MM.1S (cell line): ENCODE data around the gene VAX1.

ENCODE experiments used
- DNase-seq: peaks from one replicate; pipeline ENCODE4 v3.0.0-alpha.2; 2015
- H2AFZ ChIP-seq: fragments of 300-600 bp; sonication (generic); 2 replicates; pipeline ENCODE4 v1.6.0; 2016; ENCODE audit warnings: antibody characterized with exemption, low read length
- H3F3A ChIP-seq: fragments of 300-600 bp; sonication (generic); 2 replicates; pipeline ENCODE4 v1.6.1; 2016; ENCODE audit warnings: mild to moderate bottlenecking, antibody characterized with exemption, low read length, moderate library complexity, mixed read lengths; ENCODE audit not compliant: insufficient read depth
- H3K27ac ChIP-seq: fragments of 300-600 bp; sonication (generic); 2 replicates; pipeline ENCODE4 v1.5.1; 2016; ENCODE audit warnings: mild to moderate bottlenecking, low read length
- H3K27me3 ChIP-seq: fragments of 300-600 bp; sonication (generic); replicated peaks from 2 replicates; pipeline ENCODE4 v1.6.0; 2016; ENCODE audit warnings: low read length; ENCODE audit not compliant: insufficient read depth
- H3K36me3 ChIP-seq: fragments of 300-600 bp; sonication (generic); replicated peaks from 2 replicates; pipeline ENCODE4 v1.6.1; 2016; ENCODE audit warnings: mild to moderate bottlenecking, low read length, mixed read lengths; ENCODE audit not compliant: insufficient read depth
- H3K4me1 ChIP-seq: fragments of 300-600 bp; sonication (generic); 2 replicates; pipeline ENCODE4 v1.6.1; 2016; ENCODE audit warnings: low read length, mixed read lengths
- H3K4me2 ChIP-seq: fragments of 300-600 bp; sonication (generic); 2 replicates; pipeline ENCODE4 v1.6.0; 2016; ENCODE audit warnings: low read depth, low read length
- H3K4me3 ChIP-seq: fragments of 300-600 bp; sonication (generic); 2 replicates; pipeline ENCODE4 v1.5.1; 2016; ENCODE audit warnings: low read length, mixed read lengths
- H3K79me2 ChIP-seq: fragments of 300-600 bp; sonication (generic); 2 replicates; pipeline ENCODE4 v1.6.1; 2016; ENCODE audit warnings: mixed run types, low read length, mixed read lengths
- H3K9ac ChIP-seq: fragments of 300-600 bp; sonication (generic); 2 replicates; pipeline ENCODE4 v1.6.1; 2016; ENCODE audit warnings: low read length, mixed read lengths
- H3K9me2 ChIP-seq: fragments of 300-600 bp; sonication (generic); replicated peaks from 2 replicates; pipeline ENCODE4 v1.6.1; 2016; ENCODE audit warnings: mild to moderate bottlenecking, low read length, mixed read lengths; ENCODE audit not compliant: insufficient read depth
- H3K9me3 ChIP-seq: fragments of 300-600 bp; sonication (generic); replicated peaks from 2 replicates; pipeline ENCODE4 v1.6.1; 2016; ENCODE audit warnings: mild to moderate bottlenecking, low read length, mixed read lengths; ENCODE audit not compliant: insufficient read depth
- H4K20me1 ChIP-seq: fragments of 300-600 bp; sonication (generic); 2 replicates; pipeline ENCODE4 v1.6.1; 2016; ENCODE audit warnings: mild to moderate bottlenecking, low read length, moderate library complexity, mixed read lengths; ENCODE audit not compliant: insufficient read depth
- CTCF ChIP-seq: fragments of 300-600 bp; sonication (generic); IDR thresholded peaks from 2 replicates; pipeline ENCODE4 v1.5.1; 2016; ENCODE audit warnings: antibody characterized with exemption, low read length, mixed read lengths
- EZH2 ChIP-seq: fragments of 300-600 bp; sonication (generic); optimal IDR thresholded peaks from 2 replicates; pipeline ENCODE3; 2017; ENCODE audit warnings: low read depth, mild to moderate bottlenecking, antibody characterized with exemption, low read length, mixed read lengths
- EZH2phosphoT487 ChIP-seq: fragments of 300-600 bp; sonication (generic); IDR thresholded peaks from 2 replicates; pipeline ENCODE4 v1.6.1; 2018; ENCODE audit warnings: antibody characterized with exemption, low read length

Gene VAX1

GRCh38 chr10:117170244-117170643 is 32.2 kb upstream of the VAX1 start:
- H3K4me3 ChIP-seq = no peak overlapping the region
- H4K20me1 ChIP-seq = no peaks in the 10 kb centered on the region

GRCh38 chr10:117169480-117169879 is 31.4 kb upstream of the VAX1 start:
- H4K20me1 ChIP-seq = no peaks in the 10 kb centered on the region
- H3K4me3 ChIP-seq = no peak overlapping the region
- H3F3A ChIP-seq = no peaks in the 10 kb centered on the region
- H2AFZ ChIP-seq = no peak overlapping the region
- H3K9me3 ChIP-seq = no peaks in the 10 kb centered on the region
- peaks cover 34% of the 10 kb centered on the region for H3K27me3 ChIP-seq
- no peak for TF ChIP-seq EZH2
- TF ChIP-seq EZH2phosphoT487 = no peak
- no peak for TF ChIP-seq CTCF
- H3K36me3 ChIP-seq = no peaks in the 10 kb centered on the region
- no peak overlapping the region for H3K9ac ChIP-seq
- H3K9me2 ChIP-seq = no peaks in the 10 kb centered on the region
- H3K27ac ChIP-seq = no peak overlapping the region
- H3K4me1 ChIP-seq = peaks cover 4% of the 10 kb centered on the region; the same call in 1 of the 2 replicates
- no peaks in the 10 kb centered on the region for H3K79me2 ChIP-seq
- no peak overlapping the region for H3K4me2 ChIP-seq
- no peak for DNase-seq

More at GRCh38 chr10:117170244-117170643, 32.2 kb upstream of the VAX1 start:
- Histone ChIP-seq H3K27ac (no peak overlapping the region), H3K36me3 (no peaks in the 10 kb centered on the region), H3K9ac (no peak overlapping the region), H3K9me2 (no peaks in the 10 kb centered on the region), H3K9me3 (no peaks in the 10 kb centered on the region), H3K4me2 (no peak overlapping the region), H3F3A (no peaks in the 10 kb centered on the region), H3K4me1 (peaks cover 6% of the 10 kb centered on the region; the same call in 1 of the 2 replicates), H3K27me3 (peaks cover 26% of the 10 kb centered on the region), H2AFZ (no peak overlapping the region), H3K79me2 (no peaks in the 10 kb centered on the region)
- no peak for DNase-seq
- no peak for TF ChIP-seq EZH2
- TF ChIP-seq CTCF = no peak
- TF ChIP-seq EZH2phosphoT487 = no peak

- H3K4me3 ChIP-seq = no peak overlapping the region
Observed at GRCh38 chr10:117168729-117169128, 30.7 kb upstream of the VAX1 start.

More at GRCh38 chr10:117168729-117169128, 30.7 kb upstream of the VAX1 start:
- no peak overlapping the region for H3K4me2 ChIP-seq
- H3F3A ChIP-seq = no peaks in the 10 kb centered on the region
- no peaks in the 10 kb centered on the region for H3K9me2 ChIP-seq
- DNase-seq = no peak
- H3K36me3 ChIP-seq = no peaks in the 10 kb centered on the region
- TF ChIP-seq CTCF = no peak
- no peak for TF ChIP-seq EZH2
- TF ChIP-seq EZH2phosphoT487 = no peak
- H3K27ac ChIP-seq = no peak overlapping the region
- H3K9me3 ChIP-seq = no peaks in the 10 kb centered on the region
- H3K79me2 ChIP-seq = no peaks in the 10 kb centered on the region
- peaks cover 41% of the 10 kb centered on the region for H3K27me3 ChIP-seq
- H3K9ac ChIP-seq = no peak overlapping the region
- no peak overlapping the region for H2AFZ ChIP-seq
- H3K4me1 ChIP-seq = no peaks in the 10 kb centered on the region
- no peaks in the 10 kb centered on the region for H4K20me1 ChIP-seq
